Measurements from ENCODE around the gene ANTXR2.
"Not testable (repeated sequence)": the region's sequence is repeated elsewhere in the genome, so short reads cannot be mapped to it uniquely, and the experiment has no call there.

Gene ANTXR2

GRCh38 chr4:80017125-80017854 is 55.7 kb downstream of the ANTXR2 start:
- no peak for DNase-seq (ENCODE audit: low spot score)

GRCh38 chr4:80016506-80016905 is 56.5 kb downstream of the ANTXR2 start:
- no peak for DNase-seq (ENCODE audit: low spot score)

DNA sequence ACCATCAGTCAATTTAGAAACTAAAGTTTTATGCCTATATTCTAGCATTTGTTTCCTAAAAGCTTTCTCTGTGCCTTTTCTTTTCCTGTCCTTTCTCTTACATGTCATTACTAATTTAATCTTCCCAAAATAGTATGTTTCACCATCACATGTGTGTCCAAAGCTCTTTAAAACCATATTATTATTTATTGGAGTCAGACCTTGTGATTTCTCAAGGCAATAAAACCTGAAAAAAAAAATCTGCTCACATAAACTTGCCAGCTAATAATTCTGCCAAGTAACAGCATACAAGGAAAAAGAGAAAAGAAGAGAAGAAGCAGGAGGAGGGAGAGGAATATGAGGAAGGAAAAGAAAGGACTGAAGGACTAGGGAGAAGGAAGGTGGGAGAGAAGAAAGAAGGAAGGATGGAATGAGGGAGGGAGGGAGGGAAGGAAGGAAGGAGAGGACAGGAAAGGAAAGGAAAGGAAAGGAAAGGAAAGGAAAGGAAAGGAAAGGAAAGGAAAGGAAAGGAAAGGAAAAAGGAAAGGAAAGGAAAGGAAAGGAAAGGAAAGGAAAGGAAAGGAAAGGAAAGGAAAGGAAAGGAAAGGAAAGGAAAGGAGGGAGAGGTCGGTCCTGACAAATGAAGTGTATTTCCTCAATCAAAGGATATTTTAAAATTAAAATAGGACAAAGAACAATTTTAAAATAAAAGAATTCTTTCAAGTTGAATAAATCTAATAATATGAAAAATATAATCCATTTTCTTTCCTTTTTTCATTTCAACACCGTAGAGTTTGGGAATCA is 57.4 kb downstream of the ANTXR2 start:
- no peak for DNase-seq (ENCODE audit: low spot score)

- no peak for DNase-seq (ENCODE audit: low spot score)
Observed at GRCh38 chr4:80014531-80014930, 58.5 kb downstream of the ANTXR2 start.

- no peak for DNase-seq (ENCODE audit: low spot score)
Observed at GRCh38 chr4:80012291-80012690, 60.7 kb downstream of the ANTXR2 start.

- DNase-seq (ENCODE audit: low spot score): no peak
Observed at GRCh38 chr4:80011636-80012236, 61.3 kb downstream of the ANTXR2 start.

- no peak for DNase-seq (ENCODE audit: low spot score)
Observed at GRCh38 chr4:80010316-80010715, 62.7 kb downstream of the ANTXR2 start.

DNA sequence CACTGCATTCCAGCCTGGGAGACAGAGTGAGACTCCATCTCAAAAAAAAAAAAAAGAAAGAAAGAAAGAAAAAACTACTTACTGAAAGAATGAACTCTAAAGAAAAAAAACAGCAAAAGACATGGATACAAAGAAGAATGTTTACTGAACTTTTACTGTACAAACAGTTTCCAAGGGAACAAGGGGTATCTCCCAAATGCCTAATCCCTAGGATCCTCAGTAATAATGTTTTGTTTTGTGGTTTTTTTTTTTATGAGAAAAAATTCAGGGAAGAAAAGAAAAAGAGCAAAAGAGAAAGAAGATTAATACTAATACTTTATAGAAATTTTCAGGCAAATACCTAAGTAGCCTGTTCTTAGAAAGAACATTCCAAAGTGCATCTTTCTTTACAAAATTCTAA is 63.2 kb downstream of the ANTXR2 start:
- no peak for DNase-seq (ENCODE audit: low spot score)

DNA sequence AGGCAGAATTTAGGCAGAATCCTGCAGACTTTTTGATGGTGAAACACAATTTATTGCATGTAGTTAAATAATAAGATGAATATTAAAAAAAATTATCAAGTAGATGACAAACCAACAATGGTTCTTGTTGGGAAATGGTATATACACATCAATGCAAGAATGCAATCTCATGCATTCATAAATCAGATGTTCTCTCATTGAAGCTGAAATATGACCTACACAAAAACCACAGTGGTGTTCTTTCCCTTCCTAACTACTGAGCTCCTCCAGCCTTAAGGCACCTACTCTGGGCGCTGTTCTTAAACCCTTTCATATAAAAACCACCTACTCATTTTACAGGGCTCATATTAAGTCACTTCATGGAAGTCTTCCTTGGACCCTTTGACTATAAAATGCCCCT is 64.1 kb downstream of the ANTXR2 start:
- DNase-seq (ENCODE audit: low spot score): no peak

GRCh38 chr4:80008351-80008750 is 64.7 kb downstream of the ANTXR2 start:
- DNase-seq (ENCODE audit: low spot score): no peak

- no peak for DNase-seq (ENCODE audit: low spot score)
Observed at GRCh38 chr4:80007745-80008149, 65.3 kb downstream of the ANTXR2 start.

- DNase-seq (ENCODE audit: low spot score): peak; percentile 8
Observed at GRCh38 chr4:80006935-80007744, 65.9 kb downstream of the ANTXR2 start.

DNA sequence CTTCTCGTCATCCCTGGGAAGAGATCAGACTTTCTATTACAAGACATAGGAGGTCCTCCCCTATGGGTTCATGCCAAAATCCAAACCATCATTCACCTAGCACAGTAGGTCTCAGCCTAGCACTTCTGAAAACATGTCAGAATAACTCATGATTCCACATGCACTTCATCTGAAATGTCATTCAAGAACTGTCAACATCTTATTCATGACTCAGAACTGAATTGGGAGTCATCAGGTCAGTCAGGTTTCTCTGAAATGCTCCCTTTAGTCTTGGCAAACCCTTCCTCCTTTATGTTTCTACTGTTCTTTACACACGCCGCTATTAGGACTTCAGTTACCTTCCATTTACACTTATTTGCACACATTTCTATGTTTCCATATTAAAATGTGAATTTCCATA is 67.2 kb downstream of the ANTXR2 start:
- DNase-seq (ENCODE audit: low spot score): no peak

- no peak for DNase-seq (ENCODE audit: low spot score)
Observed at GRCh38 chr4:80004319-80004718, 68.7 kb downstream of the ANTXR2 start.

- DNase-seq (ENCODE audit: low spot score): not testable (repeated sequence)
Observed at GRCh38 chr4:80002559-80002958, 70.5 kb downstream of the ANTXR2 start.

- not testable (repeated sequence) for DNase-seq (ENCODE audit: low spot score)
Observed at GRCh38 chr4:79999048-79999447, 74.0 kb downstream of the ANTXR2 start.

- no peak for DNase-seq (ENCODE audit: low spot score)
Observed at GRCh38 chr4:79998201-79998600, 74.8 kb downstream of the ANTXR2 start.

- DNase-seq (ENCODE audit: low spot score): no peak
Observed at GRCh38 chr4:79996851-79997250, 76.2 kb downstream of the ANTXR2 start.

GRCh38 chr4:79993476-79993875 is 79.6 kb downstream of the ANTXR2 start:
- DNase-seq (ENCODE audit: low spot score): no peak

DNA sequence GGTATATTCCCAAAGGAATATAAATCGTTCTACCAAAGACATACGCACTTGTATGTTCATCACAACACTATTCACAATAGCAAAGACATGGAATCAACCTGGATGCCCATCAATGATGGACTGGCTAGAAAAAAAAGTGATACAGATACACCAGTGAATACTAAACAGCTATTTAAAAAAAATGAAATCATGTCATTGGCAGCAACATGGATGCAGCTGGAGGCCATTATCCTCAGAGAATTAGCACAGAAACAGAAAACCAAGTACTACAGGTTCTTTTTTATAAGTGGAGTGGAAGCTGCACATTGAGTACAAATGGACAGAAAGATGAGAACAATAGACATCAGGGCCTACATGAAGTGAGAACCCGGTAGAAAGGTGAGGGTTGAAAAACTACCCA is 81.4 kb downstream of the ANTXR2 start:
- no peak for DNase-seq (ENCODE audit: low spot score)

DNA sequence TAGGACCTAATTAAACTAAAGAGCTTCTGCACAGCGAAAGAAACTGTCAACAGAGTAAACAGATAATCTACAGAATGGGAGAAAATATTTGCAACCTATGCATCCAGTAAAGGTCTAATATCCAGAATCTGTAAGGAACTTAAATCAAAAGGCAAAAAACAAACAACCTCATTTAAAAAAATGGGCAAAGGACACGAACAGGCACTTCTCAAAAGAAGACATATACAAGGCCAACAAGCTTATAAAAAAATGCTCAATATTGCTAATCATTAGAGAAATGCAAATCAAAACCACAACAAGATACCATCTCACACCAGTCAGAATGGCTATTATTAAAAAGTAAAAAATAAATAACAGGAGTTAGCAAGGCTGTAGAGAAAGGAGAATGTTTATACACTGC is 81.9 kb downstream of the ANTXR2 start:
- not testable (repeated sequence) for DNase-seq (ENCODE audit: low spot score)

DNA sequence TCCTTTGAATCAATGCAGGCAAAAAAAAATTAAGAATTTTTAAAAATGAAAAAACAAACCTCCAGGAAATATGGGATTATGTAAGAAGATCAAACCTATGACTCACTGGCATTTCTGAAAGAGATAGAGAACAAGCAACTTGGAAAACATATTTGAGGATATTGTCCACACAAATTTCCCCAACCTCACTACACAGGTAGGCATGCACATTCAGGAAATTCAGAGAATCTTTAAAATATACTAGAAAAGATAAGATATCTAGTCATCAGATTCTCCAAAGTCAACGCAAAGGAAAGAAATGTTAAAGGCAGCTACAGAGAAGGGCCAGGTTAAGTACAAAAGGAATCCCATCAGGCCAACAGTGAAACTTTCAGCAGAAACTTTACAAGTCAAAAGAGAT is 85.6 kb downstream of the ANTXR2 start:
- no peak for DNase-seq (ENCODE audit: low spot score)
